Pulmonary artery endothelial cell (primary cell): ENCODE measurements around the gene NARF. TPM values are rescaled to one million over a fixed set of nuclear protein-coding genes. Genes with fewer than 3 reads are reported as not detected.
"Not testable (repeated sequence)": the region's sequence is repeated elsewhere in the genome, so short reads cannot be mapped to it uniquely, and the experiment has no call there.

ENCODE experiments used
- DNase-seq: peaks from one replicate; pipeline ENCODE4 v3.0.0-alpha.2; 2011; ENCODE audit warnings: low read depth, low spot score
- total RNA-seq: library from RNA; depleted of rRNA; stranded (reverse); fragments of >200 nt; gene quantifications from 2 replicates; pipeline ENCODE4 v1.2.3, GENCODE V29; 2014

NARF gene
- 43.7 and 51.4 TPM in 2 replicates for total RNA-seq

- peak; percentile 97 for DNase-seq
These were observed at the start of gene NARF for GRCh38 chr17:82458179-82458884. Gene NARF (plus strand): TSS chr17:82458741. CDS start chr17:82458804, 63 bp downstream.

GRCh38 chr17:82408938-82409318, 49.6 kb upstream of the NARF start:
- no peak for DNase-seq

- no peak for DNase-seq
These were observed 48.4 kb upstream of the NARF start for GRCh38 chr17:82410014-82410716.

- DNase-seq: no peak
These were observed 47.0 kb upstream of the NARF start for GRCh38 chr17:82411396-82412053.

- not testable (repeated sequence) for DNase-seq
These were observed 46.5 kb upstream of the NARF start for GRCh38 chr17:82412081-82412480.

GRCh38 chr17:82412535-82413520, 45.7 kb upstream of the NARF start:
- no peak for DNase-seq

- no peak for DNase-seq
These were observed 43.8 kb upstream of the NARF start for GRCh38 chr17:82414548-82415281.

GRCh38 chr17:82415336-82415735, 43.2 kb upstream of the NARF start:
- no peak for DNase-seq

GRCh38 chr17:82415786-82416185, 42.8 kb upstream of the NARF start:
- no peak for DNase-seq

- DNase-seq: no peak
These were observed 42.3 kb upstream of the NARF start for GRCh38 chr17:82416264-82416663.

GRCh38 chr17:82416771-82417170, 41.8 kb upstream of the NARF start:
- no peak for DNase-seq

- peak; percentile 39 for DNase-seq
These were observed 40.2 kb upstream of the NARF start, which contains the start of the genes HEXD and OGFOD3 for GRCh38 chr17:82418001-82418986. Gene HEXD (plus strand): TSS chr17:82418347. CDS start chr17:82419800, 1,453 bp downstream. Gene OGFOD3 (minus strand): TSS chr17:82418586. CDS start chr17:82418485, 101 bp downstream.

- no peak for DNase-seq
These were observed 39.0 kb upstream of the NARF start for GRCh38 chr17:82419540-82419939.

- DNase-seq: no peak
These were observed 34.3 kb upstream of the NARF start for GRCh38 chr17:82424001-82424862.

GRCh38 chr17:82424863-82425159, 33.7 kb upstream of the NARF start:
- DNase-seq: no peak

- DNase-seq: no peak
These were observed 30.0 kb upstream of the NARF start for GRCh38 chr17:82428546-82428945.

- DNase-seq: no peak
These were observed 28.7 kb upstream of the NARF start for GRCh38 chr17:82429824-82430223.

- no peak for DNase-seq
These were observed 26.5 kb upstream of the NARF start for GRCh38 chr17:82432017-82432416.
